SK-N-MC (cell line): ENCODE measurements around the gene PROSER2.

ENCODE experiments used
- EZH2 ChIP-seq: fragments of 200-600 bp; sonication (generic); IDR thresholded peaks from one replicate; pipeline ENCODE4 v1.6.1; 2017; ENCODE audit warnings: antibody characterized with exemption
- FOXP2 ChIP-seq: optimal IDR thresholded peaks from 2 replicates; pipeline ENCODE3; 2011; ENCODE audit warnings: mild to moderate bottlenecking, moderate library complexity; ENCODE audit not compliant: insufficient read depth; ENCODE audit errors: extremely low read length, control extremely low read depth
- POLR2AphosphoS5 ChIP-seq: IDR thresholded peaks from 2 replicates; pipeline ENCODE4 v1.6.1; 2012; ENCODE audit warnings: mild to moderate bottlenecking, low read depth, low read length, borderline replicate concordance

- TF ChIP-seq POLR2AphosphoS5 (no peak), EZH2 (no peak), FOXP2 (no peak)
Measured at GRCh38 chr10:11874568-11875493, 51.7 kb downstream of the PROSER2 start.
